ENCODE data around the gene GABRA1. TPM values are rescaled to one million over a fixed set of nuclear protein-coding genes. Genes with fewer than 3 reads are reported as not detected.

The GABRA1 gene
- total RNA-seq, 1 experiment from 2014 or later, result not detected

GRCh38 chr5:161863811-161864210, 15.9 kb downstream of the GABRA1 start:
- no peaks in the 10 kb centered on the region for H3K9me3 Mint-ChIP-seq (ENCODE audit: unreplicated experiment)
- POLR2A ChIA-PET, result no interaction called here
- Histone ChIP-seq H3K4me3 (ENCODE audit: low read depth, low read length) (no peak overlapping the region), H3K27me3 (replicated peaks; ENCODE audit: control insufficient read depth, insufficient read depth, low read length) (no peaks in the 10 kb centered on the region), H3K36me3 (ENCODE audit: control insufficient read depth, insufficient read depth, low read length) (no peaks in the 10 kb centered on the region), H3K9me3 (no peaks in the 10 kb centered on the region), H3K4me1 (no peaks in the 10 kb centered on the region)
- no peak overlapping the region for H3K27ac Mint-ChIP-seq (ENCODE audit: unreplicated experiment)
- DNase-seq, result no peak
- TF ChIP-seq CTCF (IDR thresholded peaks at IDR 0.05; ENCODE audit: insufficient read depth in 1 of 2, low read depth in 1 of 2, low read length in 1 of 2, severe bottlenecking in 1 of 2, unreplicated experiment in 1 of 2), result no peak
- H3K27me3 Mint-ChIP-seq (ENCODE audit: insufficient read depth, unreplicated experiment), result no peaks in the 10 kb centered on the region
- H3K4me3 Mint-ChIP-seq (ENCODE audit: unreplicated experiment), result no peak overlapping the region
- intact Hi-C loops (cut with micrococcal nuclease; ENCODE audit: unreplicated experiment), result no loop called here
- no TSS peak for BruUV-seq (replicated peaks)
- H3K36me3 Mint-ChIP-seq (ENCODE audit: insufficient read depth, unreplicated experiment), result no peaks in the 10 kb centered on the region
- CTCF ChIA-PET, result no interaction called here
- H3K4me1 Mint-ChIP-seq (ENCODE audit: low read depth, unreplicated experiment), result no peaks in the 10 kb centered on the region

- no peak for DNase-seq
- Mint-ChIP-seq H3K4me3 (ENCODE audit: unreplicated experiment) (no peak overlapping the region), H3K27me3 (ENCODE audit: insufficient read depth, unreplicated experiment) (peaks cover 3% of the 10 kb centered on the region), H3K27ac (ENCODE audit: unreplicated experiment) (no peak overlapping the region), H3K4me1 (ENCODE audit: low read depth, unreplicated experiment) (no peaks in the 10 kb centered on the region), H3K36me3 (ENCODE audit: insufficient read depth, unreplicated experiment) (no peaks in the 10 kb centered on the region), H3K9me3 (ENCODE audit: unreplicated experiment) (no peaks in the 10 kb centered on the region)
- BruUV-seq (replicated peaks), result no TSS peak
- Histone ChIP-seq H3K4me1 (no peaks in the 10 kb centered on the region), H3K27me3 (replicated peaks; ENCODE audit: control insufficient read depth, insufficient read depth, low read length) (no peaks in the 10 kb centered on the region), H3K36me3 (ENCODE audit: control insufficient read depth, insufficient read depth, low read length) (no peaks in the 10 kb centered on the region), H3K4me3 (ENCODE audit: low read depth, low read length) (no peak overlapping the region), H3K9me3 (no peaks in the 10 kb centered on the region)
- ChIA-PET POLR2A (no interaction called here), CTCF (no interaction called here)
- intact Hi-C loops (cut with micrococcal nuclease; ENCODE audit: unreplicated experiment), result no loop called here
- TF ChIP-seq CTCF (IDR thresholded peaks at IDR 0.05; ENCODE audit: insufficient read depth in 1 of 2, low read depth in 1 of 2, low read length in 1 of 2, severe bottlenecking in 1 of 2, unreplicated experiment in 1 of 2), result no peak
These were observed 17.6 kb downstream of the GABRA1 start for GRCh38 chr5:161865510-161865909.

GRCh38 chr5:161889971-161890370, 42.1 kb downstream of the GABRA1 start:
- DNase-seq, result peak in 1 of 2 experiments; percentile 2
- intact Hi-C loops (cut with micrococcal nuclease; ENCODE audit: unreplicated experiment), result no loop called here
- Histone ChIP-seq H3K36me3 (ENCODE audit: control insufficient read depth, insufficient read depth, low read length) (no peaks in the 10 kb centered on the region), H3K4me3 (ENCODE audit: low read depth, low read length) (no peak overlapping the region), H3K4me1 (no peaks in the 10 kb centered on the region), H3K27me3 (replicated peaks; ENCODE audit: control insufficient read depth, insufficient read depth, low read length) (no peaks in the 10 kb centered on the region), H3K9me3 (no peaks in the 10 kb centered on the region)
- no peaks in the 10 kb centered on the region for H3K9me3 Mint-ChIP-seq (ENCODE audit: unreplicated experiment)
- H3K4me3 Mint-ChIP-seq (ENCODE audit: unreplicated experiment), result no peak overlapping the region
- BruUV-seq (replicated peaks), result no TSS peak
- ChIA-PET POLR2A (no interaction called here), CTCF (no interaction called here)
- no peaks in the 10 kb centered on the region for H3K27me3 Mint-ChIP-seq (ENCODE audit: insufficient read depth, unreplicated experiment)
- TF ChIP-seq CTCF (IDR thresholded peaks at IDR 0.05; ENCODE audit: insufficient read depth in 1 of 2, low read depth in 1 of 2, low read length in 1 of 2, severe bottlenecking in 1 of 2, unreplicated experiment in 1 of 2), result no peak
- H3K36me3 Mint-ChIP-seq (ENCODE audit: insufficient read depth, unreplicated experiment), result no peaks in the 10 kb centered on the region
- no peak overlapping the region for H3K27ac Mint-ChIP-seq (ENCODE audit: unreplicated experiment)
- H3K4me1 Mint-ChIP-seq (ENCODE audit: low read depth, unreplicated experiment), result no peaks in the 10 kb centered on the region

Data from Caco-2 (cell line).